Activated CD4-positive, alpha-beta T cell treated with anti-CD3 and anti-CD28 coated beads for 4 hours (primary cell): ENCODE results near the gene PPP1R15A.
"Not testable (repeated sequence)": the region's sequence is repeated elsewhere in the genome, so short reads cannot be mapped to it uniquely, and the experiment has no call there.

ENCODE experiments used
- DNase-seq, 2 donors: peaks; one replicate each; pipeline ENCODE4 v3.0.0-alpha.2; 2020

PPP1R15A gene

GRCh38 chr19:48915757-48916156 lies 43.5 kb downstream of the PPP1R15A start:
- DNase-seq: no peak

- DNase-seq: no peak
These were observed 45.9 kb downstream of the PPP1R15A start for GRCh38 chr19:48918071-48918470.

- DNase-seq: no peak
These were observed 46.6 kb downstream of the PPP1R15A start for GRCh38 chr19:48918801-48919247.

GRCh38 chr19:48919271-48919670 lies 47.0 kb downstream of the PPP1R15A start:
- DNase-seq: not testable (repeated sequence)

GRCh38 chr19:48920949-48921348 lies 48.7 kb downstream of the PPP1R15A start:
- no peak for DNase-seq

- no peak for DNase-seq
These were observed 49.7 kb downstream of the PPP1R15A start for GRCh38 chr19:48921721-48922500.

GRCh38 chr19:48922548-48923490 lies 50.6 kb downstream of the PPP1R15A start:
- DNase-seq: no peak

GRCh38 chr19:48925240-48925843 lies 53.1 kb downstream of the PPP1R15A start:
- no peak for DNase-seq
